HepG2 (cell line): ENCODE data around the gene HIPK4.
A peak's percentile ranks its signal among the peaks of the same experiment; 100 is the strongest.

Source experiments
- BHLHE40 ChIP-seq: IDR thresholded peaks from 2 replicates; pipeline ENCODE4 v1.6.1; 2011; ENCODE audit warnings: low read length, improper control_type of control experiment
- FOXK2 ChIP-seq: fragments of 450-650 bp; IDR thresholded peaks from 2 replicates; pipeline ENCODE4 v1.6.1; 2016
- POLR2AphosphoS5 ChIP-seq: IDR thresholded peaks from 2 replicates; pipeline ENCODE4 v1.6.1; 2012; ENCODE audit warnings: low read depth, low read length
- TAF1 ChIP-seq: sonication (generic); formaldehyde crosslinking; IDR thresholded peaks from 2 replicates; pipeline ENCODE4 v1.4.0; 2020; ENCODE audit warnings: missing genetic modification reagents
- ZNF713 ChIP-seq: sonication (generic); formaldehyde crosslinking; IDR thresholded peaks from 2 replicates; pipeline ENCODE4 v1.4.0; 2020; ENCODE audit warnings: mild to moderate bottlenecking, missing genetic modification reagents
- TF ChIP-seq, protein P1 (sequence below): sonication (generic); formaldehyde crosslinking; IDR thresholded peaks from 2 replicates; pipeline ENCODE4 v1.5.0; 2020; ENCODE audit warnings: mild to moderate bottlenecking, missing genetic modification reagents, moderate library complexity

DNA sequence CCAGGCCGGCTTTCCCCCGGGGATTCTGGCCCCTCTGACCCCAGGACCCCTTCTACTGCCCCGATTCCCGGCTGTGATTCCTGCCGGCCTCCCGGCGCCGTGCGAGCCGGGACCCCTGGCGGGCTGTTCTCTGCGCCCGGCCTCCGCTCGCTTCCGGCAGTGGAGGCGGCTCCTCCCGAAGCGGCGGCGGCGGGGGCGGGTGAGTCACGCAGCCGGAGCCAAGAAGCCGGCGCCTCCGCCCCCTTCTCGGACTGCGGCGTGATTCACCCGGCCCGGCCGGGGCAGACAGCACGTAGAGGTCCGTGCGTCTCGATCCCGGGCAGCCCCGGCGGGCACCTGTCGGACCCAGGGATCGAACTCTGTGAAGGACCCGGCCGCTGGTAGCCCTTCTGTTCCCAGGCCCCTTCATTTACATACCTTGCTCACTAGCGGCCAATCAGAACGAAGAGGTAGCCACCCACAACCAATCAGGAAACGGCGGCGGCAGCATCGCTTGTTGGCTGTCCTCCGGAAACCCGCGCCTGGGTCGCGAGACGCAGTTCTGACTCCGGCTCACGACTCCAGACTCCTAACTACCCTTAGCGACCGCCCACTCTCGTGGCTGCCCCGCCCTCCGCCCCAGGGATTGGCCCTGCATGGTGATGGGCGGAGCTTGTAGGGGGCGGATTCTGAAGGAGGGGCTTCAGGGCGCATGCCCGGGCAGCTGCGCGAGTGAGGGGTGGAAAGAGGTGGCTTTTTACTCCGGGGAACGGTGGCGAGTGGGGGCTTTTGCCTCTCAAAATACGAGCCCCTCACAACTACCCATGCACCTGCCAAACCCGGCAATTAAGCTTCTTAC is 35.7 kb upstream of the HIPK4 start, which contains the start of gene SERTAD1:
- no peak for TF ChIP-seq FOXK2
- TF ChIP-seq BHLHE40 = 0 out of 2 replicates have a peak, but pooled peaks have one; percentile 13
- TF ChIP-seq, protein P1, sequence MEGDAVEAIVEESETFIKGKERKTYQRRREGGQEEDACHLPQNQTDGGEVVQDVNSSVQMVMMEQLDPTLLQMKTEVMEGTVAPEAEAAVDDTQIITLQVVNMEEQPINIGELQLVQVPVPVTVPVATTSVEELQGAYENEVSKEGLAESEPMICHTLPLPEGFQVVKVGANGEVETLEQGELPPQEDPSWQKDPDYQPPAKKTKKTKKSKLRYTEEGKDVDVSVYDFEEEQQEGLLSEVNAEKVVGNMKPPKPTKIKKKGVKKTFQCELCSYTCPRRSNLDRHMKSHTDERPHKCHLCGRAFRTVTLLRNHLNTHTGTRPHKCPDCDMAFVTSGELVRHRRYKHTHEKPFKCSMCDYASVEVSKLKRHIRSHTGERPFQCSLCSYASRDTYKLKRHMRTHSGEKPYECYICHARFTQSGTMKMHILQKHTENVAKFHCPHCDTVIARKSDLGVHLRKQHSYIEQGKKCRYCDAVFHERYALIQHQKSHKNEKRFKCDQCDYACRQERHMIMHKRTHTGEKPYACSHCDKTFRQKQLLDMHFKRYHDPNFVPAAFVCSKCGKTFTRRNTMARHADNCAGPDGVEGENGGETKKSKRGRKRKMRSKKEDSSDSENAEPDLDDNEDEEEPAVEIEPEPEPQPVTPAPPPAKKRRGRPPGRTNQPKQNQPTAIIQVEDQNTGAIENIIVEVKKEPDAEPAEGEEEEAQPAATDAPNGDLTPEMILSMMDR (CRISPR knock-in tag) = peak; percentile 78
- TF ChIP-seq POLR2AphosphoS5 = peak; percentile 97
- peak; percentile 50; the same call in 1 of the 2 replicates for TF ChIP-seq ZNF713 (CRISPR knock-in tag)
- TF ChIP-seq TAF1 (CRISPR knock-in tag) = peak; percentile 95
